SK-N-SH (cell line): ENCODE results near the gene OCEL1. TPM values are rescaled to one million over a fixed set of nuclear protein-coding genes. Genes with fewer than 3 reads are reported as not detected.

ENCODE experiments used
- CTCF ChIA-PET: fragments of 300-600, 350-600 bp; formaldehyde crosslinking; extraction: SDS; loops from one replicate; lab custom pipeline; 2021; lab: Yijun Ruan, JAX
- POLR2A ChIA-PET: fragments of 350-600 bp; sonication (Branson Sonifier 250); formaldehyde crosslinking; extraction: SDS; loops from one replicate; lab custom pipeline; 2020; ENCODE audit warnings: antibody characterized with exemption, inconsistent platforms; lab: Yijun Ruan, JAX
- DNase-seq: peaks from one replicate; pipeline ENCODE4 v3.0.0; 2012
- H2AFZ ChIP-seq: fragments of 200-600 bp; sonication (generic); 2 replicates; pipeline ENCODE4 v1.8.1; 2016; ENCODE audit warnings: antibody characterized with exemption, mild to moderate bottlenecking, low read depth
- H3F3A ChIP-seq: fragments of 200-600 bp; sonication (generic); replicated peaks from 2 replicates; pipeline ENCODE3; 2016; ENCODE audit warnings: antibody characterized with exemption, mild to moderate bottlenecking; ENCODE audit not compliant: insufficient read depth
- H3K27ac ChIP-seq, 2 experiments: fragments of 200-500 bp in 1 of 2; fragments of 200-600 bp in 1 of 2; sonication (Bioruptor generic) in 1 of 2; sonication (generic), shearing (Covaris generic) in 1 of 2; 2 replicates each; pipeline versions ENCODE4 v1.5.1 to v1.6.1; 2014 to 2016; ENCODE audit warnings: low read depth in 2 of 2, inconsistent platforms in 1 of 2, low read length in 1 of 2, mild to moderate bottlenecking in 1 of 2, mixed read lengths in 1 of 2
- H3K27me3 ChIP-seq: fragments of 200-600 bp; sonication (generic), shearing (Covaris generic); 2 replicates; pipeline ENCODE4 v1.6.1; 2016; ENCODE audit warnings: mixed run types; ENCODE audit not compliant: insufficient read depth
- H3K36me3 ChIP-seq, 2 experiments: fragments of 200-500 bp in 1 of 2; fragments of 200-600 bp in 1 of 2; sonication (Bioruptor generic) in 1 of 2; sonication (generic) in 1 of 2; replicated peaks in 1 of 2; 2 replicates each; pipeline versions ENCODE3 to v1.5.1; 2014 to 2016; ENCODE audit warnings: low read length in 1 of 2, mild to moderate bottlenecking in 1 of 2; ENCODE audit not compliant: insufficient read depth in 2 of 2, control insufficient read depth in 1 of 2
- H3K4me1 ChIP-seq, 2 experiments: fragments of 200-500 bp in 1 of 2; fragments of 200-600 bp in 1 of 2; sonication (Bioruptor generic) in 1 of 2; sonication (generic), shearing (Covaris generic) in 1 of 2; 2 replicates each; pipeline versions ENCODE4 v1.5.1 to v1.6.1; 2014 to 2016; ENCODE audit warnings: low read depth in 1 of 2, low read length in 1 of 2, mixed run types in 1 of 2; ENCODE audit not compliant: insufficient read depth in 2 of 2, control insufficient read depth in 1 of 2
- H3K4me2 ChIP-seq: fragments of 200-600 bp; sonication (generic), shearing (Covaris generic); 2 replicates; pipeline ENCODE4 v1.6.1; 2017; ENCODE audit warnings: mixed run types
- H3K4me3 ChIP-seq, 2 experiments: fragments of 200-500 bp in 1 of 2; fragments of 200-600 bp in 1 of 2; sonication (Bioruptor generic) in 1 of 2; sonication (generic), shearing (Covaris generic) in 1 of 2; 2 replicates each; pipeline versions ENCODE4 v1.5.1 to v1.8.1; 2014 to 2016; ENCODE audit warnings: low read depth in 2 of 2, inconsistent platforms in 1 of 2, low read length in 1 of 2, mild to moderate bottlenecking in 1 of 2, mixed read lengths in 1 of 2, moderate library complexity in 1 of 2
- H3K79me2 ChIP-seq: fragments of 200-600 bp; sonication (generic); 2 replicates; pipeline ENCODE4 v1.8.1; 2017; ENCODE audit warnings: mild to moderate bottlenecking; ENCODE audit not compliant: insufficient read depth
- H3K9ac ChIP-seq: fragments of 200-600 bp; sonication (generic); 2 replicates; pipeline ENCODE4 v1.6.1; 2017; ENCODE audit warnings: mixed run types
- H3K9me2 ChIP-seq: fragments of 200-600 bp; sonication (generic); 2 replicates; pipeline ENCODE4 v1.6.1; 2017; ENCODE audit warnings: mixed run types
- H3K9me3 ChIP-seq: fragments of 200-600 bp; sonication (generic); 2 replicates; pipeline ENCODE4 v1.6.1; 2017; ENCODE audit warnings: mixed run types, mild to moderate bottlenecking, moderate library complexity
- H4K20me1 ChIP-seq: fragments of 200-600 bp; sonication (generic); 2 replicates; pipeline ENCODE4 v1.6.1; 2017; ENCODE audit warnings: mild to moderate bottlenecking, mixed run types; ENCODE audit not compliant: insufficient read depth
- CHD2 ChIP-seq: fragments of 150-350 bp; IDR thresholded peaks from 2 replicates; pipeline ENCODE4 v1.6.1; 2018; ENCODE audit warnings: low read length; ENCODE audit not compliant: partially characterized antibody
- ELF1 ChIP-seq: IDR thresholded peaks from 2 replicates; pipeline ENCODE4 v1.4.0; 2012
- FOXJ3 ChIP-seq: sonication (generic); formaldehyde crosslinking; IDR thresholded peaks from 2 replicates; pipeline ENCODE4 v1.5.1; 2020; ENCODE audit warnings: mild to moderate bottlenecking, missing genetic modification reagents
- FOXM1 ChIP-seq: IDR thresholded peaks from 2 replicates; pipeline ENCODE4 v1.4.0; 2012; ENCODE audit warnings: low read depth, mild to moderate bottlenecking
- GABPA ChIP-seq: IDR thresholded peaks from 2 replicates; pipeline ENCODE4 v1.4.0; 2012; ENCODE audit warnings: low read depth, mild to moderate bottlenecking
- MEF2A ChIP-seq: IDR thresholded peaks from 2 replicates; pipeline ENCODE4 v1.4.0; 2012; ENCODE audit warnings: low read depth, borderline replicate concordance
- MXI1 ChIP-seq: IDR thresholded peaks from 2 replicates; pipeline ENCODE4 v1.6.1; 2012; ENCODE audit warnings: mild to moderate bottlenecking, low read depth, low read length, improper control_type of control experiment
- RAD21 ChIP-seq: IDR thresholded peaks from 2 replicates; pipeline ENCODE4 v1.6.1; 2012; ENCODE audit warnings: mild to moderate bottlenecking, low read length
- RXRA ChIP-seq: IDR thresholded peaks from 2 replicates; pipeline ENCODE4 v1.4.0; 2012; ENCODE audit warnings: low read depth, mild to moderate bottlenecking, borderline replicate concordance
- SIN3A ChIP-seq: IDR thresholded peaks from 2 replicates; pipeline ENCODE4 v1.6.1; 2012; ENCODE audit warnings: low read depth, mild to moderate bottlenecking, low read length, moderate library complexity, borderline replicate concordance
- SMC3 ChIP-seq: IDR thresholded peaks from 2 replicates; pipeline ENCODE4 v1.6.1; 2012; ENCODE audit warnings: low read depth, low read length, improper control_type of control experiment
- TAF1 ChIP-seq: IDR thresholded peaks from 2 replicates; pipeline ENCODE4 v1.6.1; 2012; ENCODE audit warnings: low read depth, mild to moderate bottlenecking, low read length, moderate library complexity, borderline replicate concordance
- WGBS: methylation state at CpG from one replicate; pipeline ENCODE4 v1.1.6; 2017; ENCODE audit warnings: low lambda C conversion rate; 5-methylcytosine and 5-hydroxymethylcytosine counted together
- polyA plus RNA-seq, 3 experiments: library from polyadenylated mRNA; depleted of rRNA; stranded (reverse); fragments of >200 nt; gene quantifications; 2 replicates each; pipeline ENCODE4 v1.2.3, GENCODE V29; 2012
- TF ChIP-seq, protein P1 (sequence below): IDR thresholded peaks from 2 replicates; pipeline ENCODE4 v1.6.1; 2012; ENCODE audit warnings: mild to moderate bottlenecking, low read depth, low read length, moderate library complexity
- TF ChIP-seq, protein P2 (sequence below): IDR thresholded peaks from 2 replicates; pipeline ENCODE4; 2012
- TF ChIP-seq, protein P3 (sequence below): IDR thresholded peaks from 2 replicates; pipeline ENCODE4 v1.4.0; 2012; ENCODE audit warnings: low read depth

Gene OCEL1
- polyA plus RNA-seq, 1 of the 3 experiments (the other 2 are of a cell fraction), result 9.8 TPM

DNA sequence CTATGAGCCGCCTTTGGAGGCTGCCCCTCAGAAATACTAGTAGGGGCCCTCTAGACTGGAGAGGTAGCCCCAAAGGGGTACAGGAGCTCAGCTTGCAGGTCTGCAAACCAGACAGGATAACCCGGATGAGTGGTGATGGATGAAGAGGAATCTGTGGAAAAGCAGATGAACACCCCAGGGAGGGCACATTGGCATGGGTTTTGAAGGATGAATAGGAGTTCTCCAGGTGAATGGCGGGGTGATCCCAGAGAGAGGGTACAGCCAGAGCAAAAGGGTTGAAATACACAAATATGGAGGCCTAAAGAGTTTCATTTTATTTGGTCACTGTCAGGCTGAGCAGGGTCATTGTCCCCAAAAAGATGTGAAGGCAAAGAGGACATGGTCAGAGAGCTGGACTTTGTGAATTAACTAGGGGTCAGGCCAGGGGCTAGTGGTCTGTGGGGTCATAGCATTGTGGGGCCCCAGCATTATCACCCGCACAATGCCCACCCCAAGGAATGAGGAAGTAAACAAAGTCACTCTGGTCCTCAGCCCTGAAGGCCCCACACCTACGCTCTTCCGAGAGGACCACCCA lies 14.9 kb downstream of the OCEL1 start:
- no peak overlapping the region for H2AFZ ChIP-seq
- H3K36me3 ChIP-seq, result peaks cover 3 to 7% of the 10 kb centered on the region in 2 experiments
- H3K9me3 ChIP-seq, result no peaks in the 10 kb centered on the region
- H3K27me3 ChIP-seq, result no peaks in the 10 kb centered on the region
- H3K4me3 ChIP-seq, result no peak overlapping the region
- CTCF ChIA-PET, result no interaction called here
- no peak overlapping the region for H3K9ac ChIP-seq
- peaks cover 0 to 20% of the 10 kb centered on the region in 2 experiments; a peak in 2 of 4 replicates for H3K4me1 ChIP-seq
- POLR2A ChIA-PET, result no interaction called here
- H3K79me2 ChIP-seq, result peaks cover 83% of the 10 kb centered on the region
- H3K9me2 ChIP-seq, result no peaks in the 10 kb centered on the region
- no peak overlapping the region for H3K27ac ChIP-seq
- WGBS, result 92% methylated on average over 5 of the region's 6 CpGs
- peaks cover 20% of the 10 kb centered on the region for H3F3A ChIP-seq
- no peak overlapping the region for H3K4me2 ChIP-seq
- peaks cover 16% of the 10 kb centered on the region; the same call in 1 of the 2 replicates for H4K20me1 ChIP-seq
- no peak for DNase-seq
- TF ChIP-seq, protein P1, sequence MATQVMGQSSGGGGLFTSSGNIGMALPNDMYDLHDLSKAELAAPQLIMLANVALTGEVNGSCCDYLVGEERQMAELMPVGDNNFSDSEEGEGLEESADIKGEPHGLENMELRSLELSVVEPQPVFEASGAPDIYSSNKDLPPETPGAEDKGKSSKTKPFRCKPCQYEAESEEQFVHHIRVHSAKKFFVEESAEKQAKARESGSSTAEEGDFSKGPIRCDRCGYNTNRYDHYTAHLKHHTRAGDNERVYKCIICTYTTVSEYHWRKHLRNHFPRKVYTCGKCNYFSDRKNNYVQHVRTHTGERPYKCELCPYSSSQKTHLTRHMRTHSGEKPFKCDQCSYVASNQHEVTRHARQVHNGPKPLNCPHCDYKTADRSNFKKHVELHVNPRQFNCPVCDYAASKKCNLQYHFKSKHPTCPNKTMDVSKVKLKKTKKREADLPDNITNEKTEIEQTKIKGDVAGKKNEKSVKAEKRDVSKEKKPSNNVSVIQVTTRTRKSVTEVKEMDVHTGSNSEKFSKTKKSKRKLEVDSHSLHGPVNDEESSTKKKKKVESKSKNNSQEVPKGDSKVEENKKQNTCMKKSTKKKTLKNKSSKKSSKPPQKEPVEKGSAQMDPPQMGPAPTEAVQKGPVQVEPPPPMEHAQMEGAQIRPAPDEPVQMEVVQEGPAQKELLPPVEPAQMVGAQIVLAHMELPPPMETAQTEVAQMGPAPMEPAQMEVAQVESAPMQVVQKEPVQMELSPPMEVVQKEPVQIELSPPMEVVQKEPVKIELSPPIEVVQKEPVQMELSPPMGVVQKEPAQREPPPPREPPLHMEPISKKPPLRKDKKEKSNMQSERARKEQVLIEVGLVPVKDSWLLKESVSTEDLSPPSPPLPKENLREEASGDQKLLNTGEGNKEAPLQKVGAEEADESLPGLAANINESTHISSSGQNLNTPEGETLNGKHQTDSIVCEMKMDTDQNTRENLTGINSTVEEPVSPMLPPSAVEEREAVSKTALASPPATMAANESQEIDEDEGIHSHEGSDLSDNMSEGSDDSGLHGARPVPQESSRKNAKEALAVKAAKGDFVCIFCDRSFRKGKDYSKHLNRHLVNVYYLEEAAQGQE, result no peak
- TF ChIP-seq MEF2A (no peak), CHD2 (no peak), ELF1 (no peak), RAD21 (no peak), TAF1 (no peak), FOXJ3 (no peak), SMC3 (no peak), MXI1 (no peak), RXRA (no peak), GABPA (no peak), FOXM1 (no peak), SIN3A (no peak)
- TF ChIP-seq, protein P2, sequence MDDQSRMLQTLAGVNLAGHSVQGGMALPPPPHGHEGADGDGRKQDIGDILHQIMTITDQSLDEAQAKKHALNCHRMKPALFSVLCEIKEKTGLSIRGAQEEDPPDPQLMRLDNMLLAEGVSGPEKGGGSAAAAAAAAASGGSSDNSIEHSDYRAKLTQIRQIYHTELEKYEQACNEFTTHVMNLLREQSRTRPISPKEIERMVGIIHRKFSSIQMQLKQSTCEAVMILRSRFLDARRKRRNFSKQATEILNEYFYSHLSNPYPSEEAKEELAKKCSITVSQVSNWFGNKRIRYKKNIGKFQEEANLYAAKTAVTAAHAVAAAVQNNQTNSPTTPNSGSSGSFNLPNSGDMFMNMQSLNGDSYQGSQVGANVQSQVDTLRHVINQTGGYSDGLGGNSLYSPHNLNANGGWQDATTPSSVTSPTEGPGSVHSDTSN, result no peak
- TF ChIP-seq, protein P3, sequence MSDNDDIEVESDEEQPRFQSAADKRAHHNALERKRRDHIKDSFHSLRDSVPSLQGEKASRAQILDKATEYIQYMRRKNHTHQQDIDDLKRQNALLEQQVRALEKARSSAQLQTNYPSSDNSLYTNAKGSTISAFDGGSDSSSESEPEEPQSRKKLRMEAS, result no peak
- TF ChIP-seq, all 33 proteins: peak for 0
